Kidney epithelial cell (primary cell): ENCODE data around the gene HP1BP3. TPM values are rescaled to one million over a fixed set of nuclear protein-coding genes. Genes with fewer than 3 reads are reported as not detected.

Experiments used
- DNase-seq: peaks from one replicate; pipeline ENCODE4 v3.0.0-alpha.2; 2010; ENCODE audit warnings: low read depth
- H3K27me3 ChIP-seq: 2 replicates; pipeline ENCODE4 v1.6.0; 2011; ENCODE audit warnings: low read length; ENCODE audit not compliant: control insufficient read depth, insufficient read depth
- H3K36me3 ChIP-seq: 2 replicates; pipeline ENCODE4 v1.5.1; 2011; ENCODE audit warnings: low read length; ENCODE audit not compliant: control insufficient read depth, insufficient read depth
- H3K4me3 ChIP-seq: 2 replicates; pipeline ENCODE4 v1.5.1; 2011; ENCODE audit warnings: low read depth, mild to moderate bottlenecking, control low read depth, low read length
- total RNA-seq: library from RNA; depleted of rRNA; stranded (reverse); fragments of >200 nt; gene quantifications from 2 replicates; pipeline ENCODE4 v1.2.3, GENCODE V29; 2015
- TF ChIP-seq, protein P1 (sequence below): IDR thresholded peaks from 2 replicates; pipeline ENCODE4 v1.5.1; 2011; ENCODE audit warnings: mild to moderate bottlenecking, moderate library complexity, low read length, control low read depth, inconsistent platforms; ENCODE audit not compliant: insufficient read depth, poor library complexity, severe bottlenecking

The HP1BP3 gene
- total RNA-seq, 1 donor from 2014 or later, result 122 TPM

DNA sequence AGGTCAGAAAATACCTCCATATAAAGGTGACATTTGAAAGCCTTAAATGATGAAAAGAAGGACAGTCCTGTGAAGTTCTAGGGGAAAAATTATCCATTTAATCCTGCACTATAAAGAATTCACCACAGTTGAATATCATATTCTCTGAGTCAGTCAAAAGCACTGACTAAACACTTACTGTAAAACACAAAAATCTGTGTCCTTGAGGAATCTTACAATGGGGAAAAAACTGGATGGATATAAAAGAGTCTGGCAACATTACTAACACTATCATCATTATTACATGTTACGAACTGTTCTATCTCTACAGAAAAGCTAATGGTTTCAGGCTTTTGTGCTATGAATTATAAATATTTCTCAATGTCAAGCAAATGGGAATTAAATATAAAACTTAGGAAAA lies 42.4 kb upstream of the HP1BP3 start:
- H3K27me3 ChIP-seq, result no peaks in the 10 kb centered on the region
- TF ChIP-seq, protein P1, sequence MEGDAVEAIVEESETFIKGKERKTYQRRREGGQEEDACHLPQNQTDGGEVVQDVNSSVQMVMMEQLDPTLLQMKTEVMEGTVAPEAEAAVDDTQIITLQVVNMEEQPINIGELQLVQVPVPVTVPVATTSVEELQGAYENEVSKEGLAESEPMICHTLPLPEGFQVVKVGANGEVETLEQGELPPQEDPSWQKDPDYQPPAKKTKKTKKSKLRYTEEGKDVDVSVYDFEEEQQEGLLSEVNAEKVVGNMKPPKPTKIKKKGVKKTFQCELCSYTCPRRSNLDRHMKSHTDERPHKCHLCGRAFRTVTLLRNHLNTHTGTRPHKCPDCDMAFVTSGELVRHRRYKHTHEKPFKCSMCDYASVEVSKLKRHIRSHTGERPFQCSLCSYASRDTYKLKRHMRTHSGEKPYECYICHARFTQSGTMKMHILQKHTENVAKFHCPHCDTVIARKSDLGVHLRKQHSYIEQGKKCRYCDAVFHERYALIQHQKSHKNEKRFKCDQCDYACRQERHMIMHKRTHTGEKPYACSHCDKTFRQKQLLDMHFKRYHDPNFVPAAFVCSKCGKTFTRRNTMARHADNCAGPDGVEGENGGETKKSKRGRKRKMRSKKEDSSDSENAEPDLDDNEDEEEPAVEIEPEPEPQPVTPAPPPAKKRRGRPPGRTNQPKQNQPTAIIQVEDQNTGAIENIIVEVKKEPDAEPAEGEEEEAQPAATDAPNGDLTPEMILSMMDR, result no peak
- H3K4me3 ChIP-seq, result no peak overlapping the region
- peaks cover 1% of the 10 kb centered on the region for H3K36me3 ChIP-seq
- no peak for DNase-seq

- Histone ChIP-seq H3K4me3 (no peak overlapping the region), H3K36me3 (peaks cover 1% of the 10 kb centered on the region), H3K27me3 (no peaks in the 10 kb centered on the region)
- TF ChIP-seq, protein P1, result no peak
- DNase-seq, result no peak
Measured at GRCh38 chr1:20823845-20824244, 36.7 kb upstream of the HP1BP3 start.

- TF ChIP-seq, protein P1, result no peak
- no peaks in the 10 kb centered on the region for H3K27me3 ChIP-seq
- no peak overlapping the region for H3K4me3 ChIP-seq
- no peak for DNase-seq
- no peaks in the 10 kb centered on the region for H3K36me3 ChIP-seq
Measured at GRCh38 chr1:20821466-20821865, 34.4 kb upstream of the HP1BP3 start.

GRCh38 chr1:20819818-20820217 lies 32.7 kb upstream of the HP1BP3 start:
- Histone ChIP-seq H3K36me3 (no peaks in the 10 kb centered on the region), H3K4me3 (no peak overlapping the region), H3K27me3 (no peaks in the 10 kb centered on the region)
- no peak for DNase-seq
- TF ChIP-seq, protein P1, result no peak

GRCh38 chr1:20814534-20814871 lies 27.4 kb upstream of the HP1BP3 start:
- Histone ChIP-seq H3K36me3 (no peaks in the 10 kb centered on the region), H3K27me3 (no peaks in the 10 kb centered on the region), H3K4me3 (no peak overlapping the region)
- TF ChIP-seq, protein P1, result no peak
- DNase-seq, result no peak

GRCh38 chr1:20811916-20812315 lies 24.8 kb upstream of the HP1BP3 start:
- H3K4me3 ChIP-seq, result no peak overlapping the region
- no peaks in the 10 kb centered on the region for H3K36me3 ChIP-seq
- no peak for DNase-seq
- no peaks in the 10 kb centered on the region for H3K27me3 ChIP-seq
- TF ChIP-seq, protein P1, result no peak
